ENCODE measurements around the gene OSCP1. TPM values are rescaled to one million over a fixed set of nuclear protein-coding genes. Genes with fewer than 3 reads are reported as not detected.

The OSCP1 gene
- total RNA-seq, 4 donors from 2014 or later: 7.0 to 9.7 (median 8.2) TPM

DNA sequence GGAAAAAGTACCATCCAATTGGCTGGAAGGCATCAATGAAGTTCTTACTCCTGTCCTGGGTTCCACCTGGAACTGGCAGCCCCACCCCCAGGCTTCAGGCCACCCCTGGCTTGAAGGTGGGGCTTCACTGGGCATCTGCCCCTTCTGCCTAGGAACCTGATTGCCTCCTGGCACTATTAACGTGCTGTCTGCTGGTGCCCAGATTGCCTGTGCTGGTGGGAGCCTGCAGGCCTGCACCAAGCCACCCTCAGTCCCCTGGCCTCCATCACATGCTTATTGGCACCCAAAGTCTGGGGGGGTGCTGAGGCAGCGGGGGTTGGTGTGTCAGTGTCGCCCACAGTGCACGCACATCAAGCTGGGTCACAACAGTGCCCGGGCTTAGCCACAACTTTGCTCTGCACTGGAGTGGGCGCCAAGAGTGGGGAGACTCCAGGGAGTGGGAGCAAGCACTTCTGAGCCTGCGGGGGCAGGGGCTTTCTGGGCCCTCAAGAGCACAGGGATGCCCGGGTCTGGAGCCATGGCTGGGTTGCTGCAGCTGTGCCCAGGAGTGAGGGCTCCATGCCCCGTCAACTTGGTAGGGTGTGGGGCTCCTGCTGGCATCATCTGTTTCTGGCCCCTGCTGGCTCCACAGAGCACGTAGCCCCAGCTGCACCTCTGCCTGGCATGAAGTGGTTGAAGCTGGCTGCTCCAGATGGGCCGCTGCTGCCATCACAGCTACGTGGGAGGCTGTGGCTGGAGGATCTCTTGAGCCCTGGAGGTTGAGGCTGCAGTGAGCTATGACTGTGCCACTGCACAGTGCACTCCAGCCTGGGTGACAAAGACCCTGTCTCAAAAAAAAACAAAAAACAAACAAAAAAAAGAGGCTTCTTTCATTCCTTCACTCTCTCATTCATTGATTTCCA, 48.4 kb downstream of the OSCP1 start:
- TF ChIP-seq, protein P1, sequence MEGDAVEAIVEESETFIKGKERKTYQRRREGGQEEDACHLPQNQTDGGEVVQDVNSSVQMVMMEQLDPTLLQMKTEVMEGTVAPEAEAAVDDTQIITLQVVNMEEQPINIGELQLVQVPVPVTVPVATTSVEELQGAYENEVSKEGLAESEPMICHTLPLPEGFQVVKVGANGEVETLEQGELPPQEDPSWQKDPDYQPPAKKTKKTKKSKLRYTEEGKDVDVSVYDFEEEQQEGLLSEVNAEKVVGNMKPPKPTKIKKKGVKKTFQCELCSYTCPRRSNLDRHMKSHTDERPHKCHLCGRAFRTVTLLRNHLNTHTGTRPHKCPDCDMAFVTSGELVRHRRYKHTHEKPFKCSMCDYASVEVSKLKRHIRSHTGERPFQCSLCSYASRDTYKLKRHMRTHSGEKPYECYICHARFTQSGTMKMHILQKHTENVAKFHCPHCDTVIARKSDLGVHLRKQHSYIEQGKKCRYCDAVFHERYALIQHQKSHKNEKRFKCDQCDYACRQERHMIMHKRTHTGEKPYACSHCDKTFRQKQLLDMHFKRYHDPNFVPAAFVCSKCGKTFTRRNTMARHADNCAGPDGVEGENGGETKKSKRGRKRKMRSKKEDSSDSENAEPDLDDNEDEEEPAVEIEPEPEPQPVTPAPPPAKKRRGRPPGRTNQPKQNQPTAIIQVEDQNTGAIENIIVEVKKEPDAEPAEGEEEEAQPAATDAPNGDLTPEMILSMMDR (IDR thresholded peaks at IDR 0.05; ENCODE audit: low read depth): no peak

DNA sequence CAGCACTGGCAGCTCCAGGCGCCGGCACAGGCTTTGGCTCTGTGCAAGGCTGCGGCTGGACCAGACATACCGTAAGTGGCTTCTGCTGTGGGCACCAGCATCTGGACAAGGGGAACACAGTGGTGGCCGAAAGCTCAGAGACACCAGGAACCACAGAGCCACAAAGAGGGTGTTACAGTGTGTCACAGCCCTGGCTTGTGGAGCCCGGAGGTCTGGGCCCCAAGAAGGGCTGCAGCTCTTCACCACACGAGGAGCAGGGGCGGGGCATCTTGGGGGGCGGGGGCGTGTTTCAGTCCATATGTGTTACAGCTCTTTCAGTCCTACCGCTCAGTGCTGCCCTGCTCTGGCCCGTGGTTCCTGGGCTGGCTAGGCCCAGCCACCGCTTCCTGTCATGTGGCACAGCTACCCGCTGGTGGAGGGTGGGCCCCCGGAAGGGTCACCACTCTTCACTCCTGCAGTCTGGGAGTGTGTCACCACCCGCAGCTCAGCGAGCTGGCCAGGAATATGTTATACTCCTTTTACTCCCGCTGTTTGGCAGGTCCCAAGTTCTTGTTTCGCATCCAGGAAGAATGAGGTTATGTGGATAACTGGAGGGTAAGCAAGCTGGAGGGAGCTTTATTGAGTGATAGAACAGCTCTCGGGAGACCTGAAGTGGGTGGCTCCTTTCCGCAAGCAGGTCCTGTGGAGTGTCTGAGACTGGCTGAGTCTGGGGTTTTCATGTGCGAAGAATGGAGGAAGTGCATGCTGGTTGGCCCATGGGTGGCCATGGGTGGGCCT, 49.2 kb downstream of the OSCP1 start:
- TF ChIP-seq, protein P1 (IDR thresholded peaks at IDR 0.05; ENCODE audit: low read depth): no peak

DNA sequence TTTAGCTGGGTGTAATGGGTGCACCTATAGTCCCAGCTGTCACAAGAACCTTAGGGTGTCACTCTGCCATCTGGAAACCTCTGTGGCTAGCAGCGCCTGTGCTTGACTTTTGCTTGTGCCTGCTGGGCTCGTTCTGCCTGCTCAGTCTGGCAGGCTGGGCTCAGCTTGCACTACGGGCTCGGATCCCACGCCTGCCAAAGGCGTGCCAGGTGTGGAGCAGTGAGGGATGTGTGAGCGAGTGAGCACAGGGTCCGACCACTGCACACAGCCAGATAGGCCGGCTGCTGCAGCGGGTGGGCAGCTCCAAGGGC, 49.8 kb downstream of the OSCP1 start:
- TF ChIP-seq, protein P1 (IDR thresholded peaks at IDR 0.05; ENCODE audit: low read depth): no peak

DNA sequence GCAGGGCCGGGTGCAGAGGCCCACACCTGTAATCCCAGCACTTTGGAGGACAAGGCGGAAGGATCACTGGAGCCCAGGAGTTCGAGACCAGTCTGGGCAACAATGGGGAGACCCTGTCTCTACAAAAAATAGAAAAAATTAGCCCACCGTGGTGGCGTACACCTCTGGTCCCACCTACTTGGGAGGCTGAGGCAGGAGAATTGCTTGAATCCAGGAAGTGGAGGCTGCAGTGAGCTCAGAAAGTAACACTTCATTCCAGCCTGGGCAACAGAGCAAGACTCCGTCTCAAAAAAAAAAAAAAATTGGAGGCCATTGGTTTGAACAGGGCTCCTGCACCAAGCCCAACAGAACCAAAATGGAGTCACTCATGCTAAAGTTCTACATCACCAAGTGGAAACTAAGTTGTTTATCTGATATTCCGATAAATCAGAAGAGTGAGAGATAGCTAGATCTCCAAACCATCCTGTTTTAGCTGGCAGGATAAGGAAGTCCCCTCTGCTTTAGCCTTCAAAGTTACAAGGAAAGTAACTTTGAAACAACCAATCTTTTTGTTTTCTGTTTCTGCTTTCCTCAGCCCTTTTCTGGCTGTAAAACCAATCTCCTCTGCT, 51.8 kb downstream of the OSCP1 start:
- TF ChIP-seq, protein P1 (IDR thresholded peaks at IDR 0.05; ENCODE audit: low read depth): no peak

DNA sequence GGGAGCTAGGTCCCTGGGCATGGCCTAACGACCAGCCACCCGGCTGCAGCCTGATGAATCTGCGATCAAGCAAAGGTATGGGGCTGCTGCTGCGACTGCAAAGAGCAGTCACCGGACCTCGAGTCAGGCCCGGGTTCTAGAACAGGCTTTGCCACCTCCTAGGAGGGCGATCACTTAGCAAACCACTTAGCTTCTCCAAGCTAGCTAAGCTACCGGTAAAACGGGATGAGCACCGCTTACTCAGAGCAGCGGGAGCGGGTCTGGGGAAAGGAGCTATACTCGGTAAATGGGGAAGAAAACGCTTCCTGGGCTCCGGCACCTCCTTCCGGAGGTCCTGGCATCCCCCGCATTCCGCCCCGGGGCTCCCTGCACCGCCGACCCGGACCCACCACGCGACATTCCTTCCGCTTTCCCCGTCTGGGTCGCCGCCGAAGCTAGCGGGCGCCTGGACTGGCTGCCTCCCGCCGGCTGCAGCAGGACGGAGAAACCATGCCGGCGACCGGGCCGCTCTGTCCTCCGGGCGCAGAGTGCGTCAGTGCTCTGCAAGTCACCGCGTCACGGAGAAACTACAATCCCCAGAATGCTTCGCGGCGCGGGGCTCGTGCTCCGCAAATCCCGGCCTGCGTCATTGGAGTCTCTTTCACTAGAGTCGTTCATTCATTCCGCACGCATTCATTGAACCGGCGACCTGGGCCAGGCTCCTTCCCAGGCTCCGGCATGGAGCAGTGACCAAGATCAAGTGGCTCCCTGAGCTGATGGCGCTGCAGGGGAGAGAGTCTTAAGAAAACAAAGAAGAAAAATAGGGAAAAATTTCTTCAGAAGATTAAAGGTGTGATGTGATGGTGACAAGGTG, 52.6 kb downstream of the OSCP1 start, which contains the start of gene LSM10:
Gene LSM10 (minus strand): TSS at position 531 of the 853 bp plus-strand sequence. CDS start 3,779 bp downstream, outside the sequence.
- TF ChIP-seq, protein P1 (IDR thresholded peaks at IDR 0.05; ENCODE audit: low read depth): no peak

DNA sequence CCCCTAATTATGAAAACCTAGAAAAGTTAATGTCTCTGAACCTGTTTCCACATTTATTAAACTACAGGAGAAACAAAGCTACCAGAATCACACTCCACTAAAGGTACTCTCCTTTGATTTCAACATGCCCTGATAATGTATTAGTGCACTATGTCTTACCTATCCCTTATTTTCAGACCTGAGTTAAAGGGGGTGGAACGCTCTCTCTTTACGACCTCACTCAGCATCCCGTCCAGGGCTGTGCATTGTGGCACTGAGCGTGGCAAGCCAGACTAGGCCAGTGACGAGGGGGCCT, 53.2 kb downstream of the OSCP1 start:
- TF ChIP-seq, protein P1 (IDR thresholded peaks at IDR 0.05; ENCODE audit: low read depth): no peak
